GM12878 (cell line): ENCODE data around the gene C15orf62. TPM values are rescaled to one million over a fixed set of nuclear protein-coding genes. Genes with fewer than 3 reads are reported as not detected.

ENCODE experiments used
- ATF2 ChIP-seq: IDR thresholded peaks from 2 replicates; pipeline ENCODE4 v1.6.1; 2012; ENCODE audit warnings: low read length, inconsistent platforms
- BCLAF1 ChIP-seq: fragments of 450-650 bp; IDR thresholded peaks from 2 replicates; pipeline ENCODE4 v1.6.1; 2017; ENCODE audit warnings: antibody characterized with exemption, mild to moderate bottlenecking, moderate library complexity
- BHLHE40 ChIP-seq, 2 experiments: fragments of 450-650 bp in 1 of 2; IDR thresholded peaks; 2 replicates each; pipeline ENCODE4 v1.6.1; 2011 to 2017; ENCODE audit warnings: low read depth in 2 of 2, borderline replicate concordance in 1 of 2, improper control_type of control experiment in 1 of 2, low read length in 1 of 2, mild to moderate bottlenecking in 1 of 2
- CHD2 ChIP-seq: IDR thresholded peaks from 2 replicates; pipeline ENCODE4 v1.6.1; 2011; ENCODE audit warnings: low read depth, low read length, improper control_type of control experiment, borderline replicate concordance
- E2F8 ChIP-seq: fragments of 450-650 bp; IDR thresholded peaks from 2 replicates; pipeline ENCODE4 v1.6.1; 2018; ENCODE audit warnings: mild to moderate bottlenecking, low read depth, moderate library complexity; ENCODE audit not compliant: partially characterized antibody
- EP300 ChIP-seq, 2 experiments: fragments of 150-350 bp in 1 of 2; IDR thresholded peaks; 2 replicates each; pipeline ENCODE4 v1.6.1; 2011 to 2012; ENCODE audit warnings: low read depth in 2 of 2, low read length in 2 of 2, borderline replicate concordance in 1 of 2, improper control_type of control experiment in 1 of 2, inconsistent platforms in 1 of 2; ENCODE audit not compliant: control insufficient read depth in 1 of 2
- ESRRA ChIP-seq: IDR thresholded peaks from 2 replicates; pipeline ENCODE4 v1.6.1; 2012; ENCODE audit warnings: mild to moderate bottlenecking, low read length, improper control_type of control experiment
- ETV6 ChIP-seq, 2 experiments: fragments of 450-650 bp in 1 of 2; IDR thresholded peaks in 1 of 2; conservative IDR thresholded peaks in 1 of 2; 2 replicates each; pipeline ENCODE4 v1.6.1; 2014; ENCODE audit warnings: antibody characterized with exemption in 1 of 2, borderline replicate concordance in 1 of 2, low read depth in 1 of 2, mild to moderate bottlenecking in 1 of 2, moderate library complexity in 1 of 2
- MTA2 ChIP-seq: fragments of 450-650 bp; IDR thresholded peaks from 2 replicates; pipeline ENCODE4 v1.6.1; 2016; ENCODE audit warnings: low read depth, mild to moderate bottlenecking, moderate library complexity
- PAX8 ChIP-seq: fragments of 450-650 bp; IDR thresholded peaks from 2 replicates; pipeline ENCODE4 v1.6.1; 2017; ENCODE audit warnings: mild to moderate bottlenecking, moderate library complexity
- PBX3 ChIP-seq: IDR thresholded peaks from 2 replicates; pipeline ENCODE4 v1.6.1; 2011; ENCODE audit warnings: mild to moderate bottlenecking, low read depth, low read length, moderate library complexity; ENCODE audit not compliant: insufficient replicate concordance
- PML ChIP-seq: IDR thresholded peaks from 2 replicates; pipeline ENCODE4 v1.6.1; 2012; ENCODE audit warnings: low read length, inconsistent platforms
- POLR2AphosphoS5 ChIP-seq: IDR thresholded peaks from 2 replicates; pipeline ENCODE4 v1.6.1; 2011; ENCODE audit warnings: mild to moderate bottlenecking, low read length, inconsistent platforms
- SMAD5 ChIP-seq: IDR thresholded peaks from 2 replicates; pipeline ENCODE4 v1.6.1; 2016; ENCODE audit warnings: antibody characterized with exemption, low read depth
- SREBF2 ChIP-seq: IDR thresholded peaks from 2 replicates; pipeline ENCODE4 v1.6.1; 2012; ENCODE audit warnings: mild to moderate bottlenecking, low read length
- SUZ12 ChIP-seq: fragments of 200-600 bp; sonication (generic); IDR thresholded peaks from one replicate; pipeline ENCODE4 v1.6.1; 2018; ENCODE audit warnings: antibody characterized with exemption, mild to moderate bottlenecking; ENCODE audit not compliant: unreplicated experiment
- TARDBP ChIP-seq: IDR thresholded peaks from 2 replicates; pipeline ENCODE4 v1.6.1; 2016; ENCODE audit warnings: borderline replicate concordance
- polyA plus RNA-seq, 11 experiments: library from polyadenylated mRNA; depleted of rRNA in 4 of 11; unstranded in 6 of 11; stranded (reverse) in 5 of 11; fragments of >200 nt; fragmentation: Nextera tagmentation in 4 of 11; fragmentation: Illumina TruSeq in 1 of 11; extraction: Ambion mirVana in 4 of 11; extraction: Trizol in 1 of 11; gene quantifications; 1 replicate in 1 of 11; 2 replicates in 10 of 11; pipeline versions ENCODE4 v1.2.1 to v1.2.3, GENCODE V29; 2011 to 2016; ENCODE audit warnings: inconsistent platforms in 2 of 11, missing spikeins in 2 of 11, low read depth in 1 of 11
- total RNA-seq, 4 experiments: library from RNA; depleted of rRNA in 3 of 4; stranded (reverse); fragments of >200 nt in 3 of 4; fragmentation: Illumina TruSeq in 1 of 4; extraction: Trizol in 1 of 4; gene quantifications; 2 replicates each; pipeline versions ENCODE4 v1.2.1 to v1.2.3, GENCODE V29; 2013 to 2021

C15orf62 gene
- total and polyA plus RNA-seq, 10 of the 15 experiments (the other 5 are each of a cell fraction or from before 2014, with no cell fraction given) = 0.06 to 0.68 (median 0.40) TPM; not detected in 1

- peak; percentile 3 for TF ChIP-seq PBX3
- TF ChIP-seq SMAD5 = 0 out of 2 replicates have a peak, but pooled peaks have one; percentile 54
- no peak for TF ChIP-seq ATF2
- no peak; a peak in 1 of 4 replicates for TF ChIP-seq EP300 (IDR thresholded peaks at IDR 0.05; ENCODE audit: borderline replicate concordance in 1 of 2, control insufficient read depth in 1 of 2, low read depth in 2 of 2, low read length in 2 of 2)
- TF ChIP-seq ETV6 (conservative IDR thresholded peaks at IDR 0.05 in 1 of 2, IDR thresholded peaks at IDR 0.05 in 1 of 2; ENCODE audit: borderline replicate concordance in 1 of 2, low read depth in 1 of 2) = no peak
- peak; percentile 77; the same call in 1 of the 2 replicates for TF ChIP-seq PML
- TF ChIP-seq SUZ12 = no peak
- TF ChIP-seq PAX8 = no peak
- TF ChIP-seq BCLAF1 = no peak
- no peak for TF ChIP-seq CHD2
- no peak for TF ChIP-seq TARDBP
- peak; percentile 76 for TF ChIP-seq E2F8
- TF ChIP-seq MTA2 = no peak
- TF ChIP-seq ESRRA = no peak
- TF ChIP-seq POLR2AphosphoS5 = peak; percentile 95
- peak; percentile 18 to 78; a peak in 2 of 4 replicates for TF ChIP-seq BHLHE40 (IDR thresholded peaks at IDR 0.05; ENCODE audit: borderline replicate concordance in 1 of 2, low read depth in 2 of 2, low read length in 1 of 2)
- no peak for TF ChIP-seq SREBF2
Measured at GRCh38 chr15:40754883-40755811, 14.6 kb upstream of the C15orf62 start, which contains the start of gene RMDN3 (continued).
